GM19099 (cell line): ENCODE measurements around the gene LINC01488.

Source experiments
- POLR2A ChIP-seq: IDR thresholded peaks from 3 replicates; pipeline ENCODE4 v1.6.1; 2011; ENCODE audit warnings: low read depth; ENCODE audit not compliant: insufficient read length; ENCODE audit errors: extremely low read depth

LINC01488 gene

GRCh38 chr11:69512790-69513189 lies 31.3 kb downstream of the LINC01488 start:
- TF ChIP-seq POLR2A: no peak

- TF ChIP-seq POLR2A: no peak
These were observed 31.7 kb downstream of the LINC01488 start for GRCh38 chr11:69513196-69513595.

- TF ChIP-seq POLR2A: no peak
These were observed 32.3 kb downstream of the LINC01488 start for GRCh38 chr11:69513663-69514224.

- no peak for TF ChIP-seq POLR2A
These were observed 33.3 kb downstream of the LINC01488 start for GRCh38 chr11:69514771-69515170.

- no peak for TF ChIP-seq POLR2A
These were observed 34.1 kb downstream of the LINC01488 start for GRCh38 chr11:69515271-69516245.

- no peak for TF ChIP-seq POLR2A
These were observed 35.1 kb downstream of the LINC01488 start for GRCh38 chr11:69516526-69516925.

GRCh38 chr11:69518081-69518950 lies 36.9 kb downstream of the LINC01488 start:
- no peak for TF ChIP-seq POLR2A

- TF ChIP-seq POLR2A: no peak
These were observed 38.9 kb downstream of the LINC01488 start for GRCh38 chr11:69520186-69520916.

GRCh38 chr11:69521457-69521856 lies 40.0 kb downstream of the LINC01488 start:
- TF ChIP-seq POLR2A: no peak

- no peak for TF ChIP-seq POLR2A
These were observed 42.0 kb downstream of the LINC01488 start for GRCh38 chr11:69523453-69523852.

GRCh38 chr11:69524291-69524882 lies 42.9 kb downstream of the LINC01488 start:
- no peak for TF ChIP-seq POLR2A

- no peak for TF ChIP-seq POLR2A
These were observed 43.5 kb downstream of the LINC01488 start for GRCh38 chr11:69524991-69525411.

- no peak for TF ChIP-seq POLR2A
These were observed 44.3 kb downstream of the LINC01488 start for GRCh38 chr11:69525516-69526452.
